Endometrial microvascular endothelial cells (primary cell): ENCODE data around the gene CDX1. TPM values are rescaled to one million over a fixed set of nuclear protein-coding genes. Genes with fewer than 3 reads are reported as not detected.
"Not testable (repeated sequence)": the region's sequence is repeated elsewhere in the genome, so short reads cannot be mapped to it uniquely, and the experiment has no call there.

ENCODE experiments used
- in situ Hi-C: cut with HindIII; loops from 2 replicates; pipeline ENCODE4 v1.10.0; 2017; ENCODE audit warnings: low sequenced_read_pairs, low pct_unique_long_range_greater_than_20kb; ENCODE audit errors: inconsistent ontology term
- total RNA-seq: library from RNA; depleted of rRNA; stranded (reverse); fragments of >200 nt; gene quantifications from one replicate; pipeline ENCODE4 v1.2.3, GENCODE V29; 2015; ENCODE audit errors: inconsistent ontology term

CDX1 gene
- total RNA-seq, 1 donor from 2014 or later: not detected

DNA sequence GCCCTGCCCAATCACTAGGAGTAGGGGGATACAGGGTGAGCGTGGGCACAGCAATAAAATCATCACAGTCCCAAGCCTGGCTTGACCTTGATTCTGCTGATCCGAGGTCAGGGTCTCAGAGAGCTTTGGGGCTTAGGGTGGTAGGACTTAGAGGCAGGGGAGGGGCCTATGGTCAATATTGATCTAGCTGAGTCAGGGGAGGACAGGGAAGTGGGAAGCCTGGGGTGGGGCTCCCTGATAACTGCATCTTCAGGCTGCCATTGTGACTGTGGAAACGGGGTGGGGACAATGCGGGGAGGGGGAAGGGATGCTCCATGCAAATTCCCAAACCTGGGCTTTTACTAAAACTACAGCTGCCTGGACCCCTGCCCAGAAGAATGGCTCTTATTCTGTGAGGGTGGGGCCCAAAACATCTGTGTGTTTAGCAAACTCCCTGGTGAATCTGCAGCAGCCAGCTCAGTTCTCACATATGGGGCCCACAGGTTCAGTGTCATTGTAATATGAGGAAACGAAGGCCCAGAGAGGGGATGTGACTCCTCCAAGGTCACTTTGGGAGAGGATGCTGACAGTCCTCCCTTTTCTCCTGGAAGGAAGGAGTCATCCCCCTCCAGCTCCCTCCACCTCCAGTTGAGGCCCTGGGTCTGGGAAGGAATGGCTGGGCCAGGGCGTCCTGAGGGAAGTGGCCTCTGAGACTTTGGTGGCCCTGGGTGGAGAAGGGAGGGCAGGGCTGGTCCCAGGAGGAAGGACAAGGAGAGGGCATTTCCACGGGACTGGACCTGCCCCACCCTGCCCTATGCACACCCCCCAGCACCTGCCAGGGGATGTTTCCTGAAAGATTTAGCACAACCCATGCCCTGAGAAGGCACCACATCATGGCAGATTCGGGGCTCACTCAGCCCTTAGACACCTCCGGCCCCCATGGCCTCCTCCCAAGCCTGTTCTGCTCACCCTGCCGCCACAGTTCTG lies 49.7 kb downstream of the CDX1 start:
- in situ Hi-C loops: no loop called here

DNA sequence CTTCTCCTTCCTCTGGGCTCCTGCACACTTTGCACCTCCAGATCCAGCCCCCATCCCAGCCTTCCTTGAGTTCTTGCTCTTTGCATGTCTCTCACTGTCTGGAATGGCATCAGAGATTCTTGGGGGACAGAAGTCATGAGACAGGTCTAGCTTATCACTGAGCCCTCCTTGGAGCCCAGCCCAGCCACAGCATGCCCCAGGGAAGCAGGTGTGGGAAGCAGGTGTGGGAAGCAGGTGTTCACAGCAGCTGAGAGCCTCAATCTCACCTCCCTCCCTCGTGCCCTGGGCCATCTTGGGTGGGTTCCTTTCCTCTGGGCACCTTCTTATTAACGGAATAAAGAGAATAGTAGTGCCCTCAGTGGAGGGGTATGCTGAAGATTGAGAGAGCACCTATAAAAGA lies 50.5 kb downstream of the CDX1 start:
- in situ Hi-C loops: no loop called here

- in situ Hi-C loops: no loop called here
These were observed 51.5 kb downstream of the CDX1 start for GRCh38 chr5:150217873-150218692.

DNA sequence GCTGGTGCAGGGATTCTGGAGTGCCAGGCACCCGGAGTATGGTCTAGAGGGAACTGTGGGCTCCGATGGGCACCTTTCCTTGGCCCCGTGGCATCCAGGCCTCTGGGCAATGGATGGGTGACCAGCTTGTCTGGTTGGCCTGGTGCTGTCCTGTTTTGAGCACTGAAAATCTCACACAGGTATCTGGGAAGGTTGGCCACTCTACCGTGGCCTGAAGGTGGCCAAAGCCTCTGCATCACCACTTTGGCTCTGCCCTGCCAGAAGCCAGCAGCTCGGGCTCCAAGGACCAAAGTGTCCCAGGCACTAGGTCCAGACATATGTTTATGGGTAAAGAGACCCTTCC lies 52.1 kb downstream of the CDX1 start:
- in situ Hi-C loops: no loop called here

GRCh38 chr5:150219142-150219541 lies 52.6 kb downstream of the CDX1 start:
- in situ Hi-C loops: no loop called here

GRCh38 chr5:150219861-150220260 lies 53.3 kb downstream of the CDX1 start:
- in situ Hi-C loops: no loop called here

- in situ Hi-C loops: no loop called here
These were observed 54.9 kb downstream of the CDX1 start for GRCh38 chr5:150221471-150221870.

- in situ Hi-C loops: no loop called here
These were observed 56.3 kb downstream of the CDX1 start for GRCh38 chr5:150222906-150223305.

DNA sequence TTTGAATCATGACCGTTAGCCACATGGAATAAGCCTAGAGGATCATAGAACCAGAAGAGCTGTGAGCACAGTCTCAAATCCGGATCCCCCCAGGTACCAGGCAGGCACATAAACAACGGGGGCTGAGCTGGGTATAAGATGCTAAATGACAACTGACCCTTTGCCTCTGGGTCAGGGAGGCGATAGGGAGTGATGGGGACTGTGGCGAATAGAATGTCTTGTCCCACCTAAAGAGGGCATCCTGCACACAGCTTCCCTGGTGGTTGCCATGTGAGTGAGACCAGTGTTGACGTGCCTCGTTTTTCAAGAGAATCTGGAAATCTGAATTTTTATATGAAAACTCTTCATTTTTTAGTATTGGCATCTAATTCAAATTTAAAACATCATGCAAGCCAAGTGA lies 56.9 kb downstream of the CDX1 start:
- in situ Hi-C loops: no loop called here

DNA sequence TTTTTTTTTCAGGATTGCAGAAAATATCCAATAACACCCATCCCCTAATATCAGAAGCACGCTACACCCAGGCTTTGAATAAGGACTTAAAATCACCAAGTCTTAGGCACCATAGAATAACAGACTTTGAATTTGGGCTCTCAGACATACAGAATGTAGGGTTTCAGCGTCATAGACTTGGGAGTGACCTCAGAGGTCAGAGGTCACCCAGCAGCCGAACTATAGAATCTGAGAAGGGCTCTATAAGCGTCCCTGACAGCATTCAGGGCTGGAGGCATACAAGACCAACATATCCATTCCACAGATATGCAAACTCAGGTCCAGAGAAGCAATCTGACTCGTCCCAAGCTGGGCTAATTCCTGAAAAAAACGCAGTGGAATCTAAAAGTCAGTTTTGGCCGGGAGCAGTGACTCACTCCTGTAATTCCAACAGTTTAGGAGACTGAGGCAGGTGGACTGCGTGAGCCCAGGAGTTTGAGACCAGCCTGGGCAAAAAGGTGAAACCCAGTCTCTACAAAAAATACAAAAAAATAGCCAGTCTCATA lies 58.0 kb downstream of the CDX1 start:
- in situ Hi-C loops: no loop called here

GRCh38 chr5:150227036-150227435 lies 60.5 kb downstream of the CDX1 start:
- in situ Hi-C loops: no loop called here

DNA sequence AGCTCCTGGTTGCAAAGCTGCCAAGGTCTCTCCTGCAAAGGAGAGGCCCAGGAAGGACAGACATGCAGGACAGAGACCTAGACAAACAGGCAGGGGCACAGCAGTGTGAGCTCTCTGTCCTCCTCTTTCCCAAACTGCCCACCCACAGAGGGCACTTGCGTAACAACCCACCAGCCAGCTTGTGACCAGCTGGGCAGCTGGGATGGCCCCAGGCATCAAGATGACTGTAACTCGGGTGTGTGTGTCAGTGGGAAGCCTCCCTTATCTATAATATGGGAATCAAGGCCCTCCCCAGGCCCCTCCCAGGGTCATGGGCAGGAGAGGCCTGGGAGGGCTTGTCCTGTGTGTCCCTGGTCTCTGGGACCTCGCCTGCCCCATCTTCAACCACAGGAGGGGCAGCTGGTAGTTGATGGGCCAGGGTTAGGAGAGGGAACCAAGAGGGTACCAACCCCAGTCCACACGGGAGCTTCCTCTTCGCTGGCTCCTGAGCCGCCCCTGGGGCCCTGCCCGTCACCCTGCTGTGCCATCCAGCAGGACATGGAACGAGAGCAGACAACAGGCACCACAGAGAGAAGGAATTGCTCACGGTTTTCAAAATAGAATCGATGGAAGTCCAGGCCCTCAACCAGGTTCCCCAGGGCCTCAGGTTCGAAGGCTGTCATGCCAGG lies 61.2 kb downstream of the CDX1 start:
- in situ Hi-C loops: no loop called here

DNA sequence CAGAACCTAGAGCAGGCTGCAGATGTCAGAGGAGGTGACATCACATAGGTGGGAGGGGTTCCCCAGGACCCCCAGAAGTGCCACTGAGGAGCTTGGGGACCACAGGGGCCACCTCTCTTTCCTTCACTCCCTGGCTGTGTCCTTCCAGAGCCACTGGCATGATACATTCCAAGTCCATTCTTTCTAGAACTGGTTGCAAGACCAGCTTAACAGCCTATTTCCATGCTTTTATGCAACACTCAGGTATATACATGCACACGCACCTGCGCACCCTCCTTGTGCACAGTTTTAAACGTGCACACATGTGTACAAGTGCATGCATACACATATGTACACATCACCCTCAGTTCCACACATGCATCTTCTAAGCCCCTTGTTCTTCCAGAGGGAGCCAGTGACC lies 63.0 kb downstream of the CDX1 start:
- in situ Hi-C loops: no loop called here

- in situ Hi-C loops: no loop called here
These were observed 64.3 kb downstream of the CDX1 start for GRCh38 chr5:150230842-150231241.

- in situ Hi-C loops: not testable (repeated sequence)
These were observed 67.1 kb downstream of the CDX1 start for GRCh38 chr5:150233706-150234105.

Other genes with a start within 250 kb of the CDX1 start
- not detected for gene PDE6A, start 222.0 kb upstream of the CDX1 start, total RNA-seq
- gene SLC26A2, start 206.0 kb upstream of the CDX1 start, total RNA-seq: 35.8 TPM
- 1.6 TPM for gene TIGD6, start 166.1 kb upstream of the CDX1 start, total RNA-seq
- 26.0 TPM for gene HMGXB3, start 166.0 kb upstream of the CDX1 start, total RNA-seq
- gene CSF1R, start 80.2 kb upstream of the CDX1 start, total RNA-seq: not detected
- 2.8 TPM for gene PDGFRB, start 10.9 kb upstream of the CDX1 start, total RNA-seq
- gene SLC6A7, start 23.3 kb downstream of the CDX1 start, total RNA-seq: not detected
- gene CAMK2A, start 123.0 kb downstream of the CDX1 start, total RNA-seq: not detected
- 0.28 TPM for gene ARSI, start 136.1 kb downstream of the CDX1 start, total RNA-seq
- 43.2 TPM for gene TCOF1, start 190.9 kb downstream of the CDX1 start, total RNA-seq
- gene CD74, start 246.1 kb downstream of the CDX1 start, total RNA-seq: 9.4 TPM